PFSK-1 (cell line): ENCODE data around the gene TGFB2.

Experiments
- FOXP2 ChIP-seq: optimal IDR thresholded peaks from 2 replicates; pipeline ENCODE3; 2011; ENCODE audit warnings: borderline replicate concordance, control low read depth, inconsistent platforms; ENCODE audit not compliant: insufficient read depth; ENCODE audit errors: extremely low read length, extremely low read depth
- POLR2AphosphoS5 ChIP-seq: IDR thresholded peaks from 2 replicates; pipeline ENCODE4 v1.6.1; 2012; ENCODE audit warnings: low read depth, mild to moderate bottlenecking, control low read depth, low read length, moderate library complexity
- SIN3A ChIP-seq: IDR thresholded peaks from 2 replicates; pipeline ENCODE4 v1.6.1; 2012; ENCODE audit warnings: mild to moderate bottlenecking, low read length, moderate library complexity, borderline replicate concordance; ENCODE audit not compliant: insufficient read depth
- TAF1 ChIP-seq: IDR thresholded peaks from 2 replicates; pipeline ENCODE4 v1.6.1; 2012; ENCODE audit warnings: low read length, control low read depth, borderline replicate concordance; ENCODE audit not compliant: insufficient read depth
- TF ChIP-seq, protein P1 (sequence below), 2 experiments: IDR thresholded peaks; 2 replicates each; pipeline versions ENCODE4 v1.6.1 to v1.8.0; 2011 to 2012; ENCODE audit warnings: low read depth in 2 of 2, low read length in 2 of 2, control low read depth in 1 of 2, inconsistent platforms in 1 of 2, mild to moderate bottlenecking in 1 of 2, moderate library complexity in 1 of 2; ENCODE audit not compliant: insufficient read depth in 1 of 2

Gene TGFB2

DNA sequence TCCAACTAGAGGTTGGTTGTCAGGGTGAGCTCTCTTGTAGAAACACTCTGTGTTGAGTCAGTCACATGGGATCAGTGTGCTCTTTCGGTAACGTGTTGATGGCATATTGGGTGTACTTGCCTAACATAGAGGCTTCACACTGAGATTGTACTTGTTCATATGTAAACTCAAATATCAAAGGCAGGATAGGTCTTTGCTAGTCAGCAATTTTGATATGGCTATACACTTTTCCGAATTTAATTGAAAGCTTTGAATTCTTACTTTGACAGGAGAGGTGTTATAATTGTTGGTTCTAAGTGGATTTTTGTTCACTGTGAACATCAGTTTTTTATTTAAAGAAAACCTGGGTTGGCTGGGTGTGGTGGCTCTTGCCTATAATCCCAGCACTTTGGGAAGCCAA, 16.4 kb upstream of the TGFB2 start:
- TF ChIP-seq FOXP2 (no peak), POLR2AphosphoS5 (no peak), TAF1 (no peak), SIN3A (no peak)
- TF ChIP-seq, protein P1, sequence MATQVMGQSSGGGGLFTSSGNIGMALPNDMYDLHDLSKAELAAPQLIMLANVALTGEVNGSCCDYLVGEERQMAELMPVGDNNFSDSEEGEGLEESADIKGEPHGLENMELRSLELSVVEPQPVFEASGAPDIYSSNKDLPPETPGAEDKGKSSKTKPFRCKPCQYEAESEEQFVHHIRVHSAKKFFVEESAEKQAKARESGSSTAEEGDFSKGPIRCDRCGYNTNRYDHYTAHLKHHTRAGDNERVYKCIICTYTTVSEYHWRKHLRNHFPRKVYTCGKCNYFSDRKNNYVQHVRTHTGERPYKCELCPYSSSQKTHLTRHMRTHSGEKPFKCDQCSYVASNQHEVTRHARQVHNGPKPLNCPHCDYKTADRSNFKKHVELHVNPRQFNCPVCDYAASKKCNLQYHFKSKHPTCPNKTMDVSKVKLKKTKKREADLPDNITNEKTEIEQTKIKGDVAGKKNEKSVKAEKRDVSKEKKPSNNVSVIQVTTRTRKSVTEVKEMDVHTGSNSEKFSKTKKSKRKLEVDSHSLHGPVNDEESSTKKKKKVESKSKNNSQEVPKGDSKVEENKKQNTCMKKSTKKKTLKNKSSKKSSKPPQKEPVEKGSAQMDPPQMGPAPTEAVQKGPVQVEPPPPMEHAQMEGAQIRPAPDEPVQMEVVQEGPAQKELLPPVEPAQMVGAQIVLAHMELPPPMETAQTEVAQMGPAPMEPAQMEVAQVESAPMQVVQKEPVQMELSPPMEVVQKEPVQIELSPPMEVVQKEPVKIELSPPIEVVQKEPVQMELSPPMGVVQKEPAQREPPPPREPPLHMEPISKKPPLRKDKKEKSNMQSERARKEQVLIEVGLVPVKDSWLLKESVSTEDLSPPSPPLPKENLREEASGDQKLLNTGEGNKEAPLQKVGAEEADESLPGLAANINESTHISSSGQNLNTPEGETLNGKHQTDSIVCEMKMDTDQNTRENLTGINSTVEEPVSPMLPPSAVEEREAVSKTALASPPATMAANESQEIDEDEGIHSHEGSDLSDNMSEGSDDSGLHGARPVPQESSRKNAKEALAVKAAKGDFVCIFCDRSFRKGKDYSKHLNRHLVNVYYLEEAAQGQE (IDR thresholded peaks at IDR 0.05; ENCODE audit: insufficient read depth in 1 of 2, low read depth in 2 of 2, low read length in 2 of 2), result no peak

DNA sequence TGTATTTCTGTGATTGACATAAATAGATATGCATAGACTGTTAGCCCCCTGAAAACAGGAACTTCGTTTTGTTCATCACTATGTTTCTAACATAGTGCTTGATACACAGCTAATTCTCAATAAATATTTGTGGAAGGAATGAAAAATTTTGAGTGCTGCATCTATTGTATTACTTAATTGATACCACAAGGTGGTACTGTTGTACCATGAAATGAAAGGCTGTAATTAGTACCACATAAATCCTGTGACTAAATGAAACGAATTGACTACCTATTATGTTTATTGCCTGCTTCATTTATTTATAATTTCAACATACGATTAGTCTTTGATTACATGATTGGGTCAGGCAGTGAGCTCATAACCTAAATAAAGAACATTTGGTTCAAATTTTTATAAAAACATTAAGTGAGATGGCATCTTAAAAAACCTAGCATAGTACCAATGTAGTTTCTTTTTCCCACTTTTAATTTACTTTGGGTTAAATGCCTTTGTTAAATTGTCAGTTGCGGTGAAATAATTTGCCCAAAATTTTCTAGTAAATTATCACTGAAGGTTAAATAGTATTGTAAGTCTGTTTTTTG, 15.0 kb upstream of the TGFB2 start:
- no peak for TF ChIP-seq POLR2AphosphoS5
- no peak for TF ChIP-seq FOXP2
- no peak for TF ChIP-seq TAF1

DNA sequence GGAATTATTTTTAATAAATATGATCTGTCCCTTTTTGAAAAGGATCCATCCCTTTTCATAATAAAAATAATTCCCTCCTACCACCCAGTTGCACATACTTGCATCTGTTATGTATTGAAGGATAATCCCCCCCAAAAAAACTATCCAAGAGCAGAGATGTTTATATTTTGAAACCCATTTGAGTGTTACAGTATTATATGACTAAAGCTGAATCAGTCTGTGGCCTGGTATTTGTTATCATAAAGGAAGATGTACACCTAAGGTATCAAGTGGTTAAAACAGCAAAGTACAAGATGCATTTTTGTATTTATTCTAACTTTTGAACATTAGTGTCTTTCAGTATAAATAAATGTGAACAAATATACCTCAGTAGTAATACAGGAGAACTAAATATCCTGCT, 12.7 kb upstream of the TGFB2 start:
- TF ChIP-seq, protein P1 (IDR thresholded peaks at IDR 0.05; ENCODE audit: insufficient read depth in 1 of 2, low read depth in 2 of 2, low read length in 2 of 2), result no peak
- no peak for TF ChIP-seq POLR2AphosphoS5
- TF ChIP-seq SIN3A, result no peak
- no peak for TF ChIP-seq FOXP2
- no peak for TF ChIP-seq TAF1

DNA sequence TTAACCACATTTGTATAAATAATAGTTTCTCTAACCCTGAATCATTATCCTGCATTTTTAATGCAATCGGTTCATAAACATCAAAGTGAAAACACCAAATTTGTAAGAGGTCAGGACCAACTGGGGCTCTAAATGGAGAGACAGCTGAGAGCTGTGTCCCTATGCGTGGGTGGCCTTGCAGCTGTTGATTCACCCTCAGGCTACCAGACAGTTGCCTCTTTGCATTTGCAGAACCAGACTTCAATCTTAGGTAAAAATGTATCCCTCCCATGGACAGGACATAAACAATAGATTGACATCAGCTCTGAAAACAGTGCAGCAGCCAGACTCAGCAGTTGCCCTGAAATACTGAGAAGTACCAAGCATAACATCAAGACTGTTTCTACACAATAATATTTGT, 8.8 kb upstream of the TGFB2 start:
- peak; percentile 39 for TF ChIP-seq FOXP2
- TF ChIP-seq, protein P1 (IDR thresholded peaks at IDR 0.05; ENCODE audit: insufficient read depth in 1 of 2, low read depth in 2 of 2, low read length in 2 of 2), result no peak

DNA sequence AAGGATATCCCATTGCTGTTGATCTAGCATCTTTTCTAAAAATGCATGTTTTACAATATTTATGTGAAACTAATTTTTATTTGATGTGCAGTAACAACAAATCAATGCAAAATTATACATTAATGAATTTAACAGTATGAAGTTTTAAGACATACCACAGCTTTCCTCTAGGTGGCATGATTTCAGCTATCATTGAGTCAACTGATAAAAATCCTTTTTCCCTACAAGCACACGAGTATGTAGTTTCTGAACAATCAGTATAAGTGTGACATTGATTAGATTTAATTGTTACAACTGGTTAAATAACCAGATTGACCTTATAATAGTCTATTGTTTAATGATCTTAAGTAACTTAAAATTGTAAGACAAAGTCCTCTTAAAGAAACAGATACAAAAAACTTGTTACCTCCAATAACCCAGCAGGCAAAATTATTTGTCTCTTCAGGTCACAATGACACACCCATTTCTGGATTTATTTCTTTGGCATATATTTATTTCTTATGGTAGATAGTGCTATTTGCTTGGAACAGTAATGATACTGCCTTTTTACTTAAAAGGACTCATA, 5.8 kb upstream of the TGFB2 start:
- TF ChIP-seq POLR2AphosphoS5 (no peak), TAF1 (no peak), SIN3A (no peak), FOXP2 (no peak)
- TF ChIP-seq, protein P1 (IDR thresholded peaks at IDR 0.05; ENCODE audit: insufficient read depth in 1 of 2, low read depth in 2 of 2, low read length in 2 of 2), result no peak
